Measurements from ENCODE around the gene SH3PXD2A. TPM values are rescaled to one million over a fixed set of nuclear protein-coding genes. Genes with fewer than 3 reads are reported as not detected.
A peak's percentile ranks its signal among the peaks of the same experiment; 100 is the strongest.

Gene SH3PXD2A
- total and polyA plus RNA-seq, 7 donors, result 3.0 to 57.7 (median 10.6) TPM

GRCh38 chr10:103737735-103738367, 117.5 kb downstream of the SH3PXD2A start:
- Histone ChIP-seq H3K9me3 (no peaks in the 10 kb centered on the region), H3K4me1 (peaks cover 35% of the 10 kb centered on the region), H3K36me3 (ENCODE audit: insufficient read depth in 1 of 2, low read depth in 1 of 2) (peaks cover 0 to 4% of the 10 kb centered on the region in 2 donors), H3K27me3 (ENCODE audit: insufficient read depth in 3 of 3, low read length in 2 of 3) (no peaks in the 10 kb centered on the region), H3K4me3 (no peak overlapping the region), H3K27ac (no peak overlapping the region)
- ATAC-seq (no peak), DNase-seq (peak in 1 of 2 donors; percentile 42)
- intact Hi-C loops (cut with DNase I), result no loop called here
- TF ChIP-seq CTCF (IDR thresholded peaks at IDR 0.05), result no peak
- 92 to 95% (median 94%) methylated on average over 14 of the region's 14 CpGs for WGBS, 3 donors

- no peak for ATAC-seq
- Histone ChIP-seq H3K4me1 (peaks cover 29% of the 10 kb centered on the region), H3K27me3 (ENCODE audit: insufficient read depth in 3 of 3, low read length in 2 of 3) (no peaks in the 10 kb centered on the region)
Measured at GRCh38 chr10:103736763-103737162, 118.6 kb downstream of the SH3PXD2A start.

GRCh38 chr10:103736044-103736443, 119.3 kb downstream of the SH3PXD2A start:
- H3K36me3 ChIP-seq (ENCODE audit: insufficient read depth in 1 of 2, low read depth in 1 of 2), result peaks cover 0 to 4% of the 10 kb centered on the region in 2 donors
- no peaks in the 10 kb centered on the region for H3K27me3 ChIP-seq (ENCODE audit: insufficient read depth in 3 of 3, low read length in 2 of 3)
- H3K4me1 ChIP-seq, result peaks cover 22% of the 10 kb centered on the region
- H3K9me3 ChIP-seq, result no peaks in the 10 kb centered on the region
- H3K27ac ChIP-seq, result no peak overlapping the region
- DNase-seq, result peak in 1 of 2 donors; percentile 23
- no peak for ATAC-seq
- WGBS, 3 donors, result 92 to 96% (median 94%) methylated on average over 8 of the region's 8 CpGs
- no peak overlapping the region for H3K4me3 ChIP-seq
- intact Hi-C loops (cut with DNase I), result no loop called here
- TF ChIP-seq CTCF (IDR thresholded peaks at IDR 0.05), result no peak

More at GRCh38 chr10:103736763-103737162, 118.6 kb downstream of the SH3PXD2A start:
- intact Hi-C loops (cut with DNase I), result no loop called here
- Histone ChIP-seq H3K4me3 (no peak overlapping the region), H3K9me3 (no peaks in the 10 kb centered on the region), H3K36me3 (ENCODE audit: insufficient read depth in 1 of 2, low read depth in 1 of 2) (peaks cover 0 to 4% of the 10 kb centered on the region in 2 donors), H3K27ac (no peak overlapping the region)
- DNase-seq, result peak in 1 of 2 donors; percentile 4
- 68 to 86% (median 73%) methylated on average over 3 of the region's 3 CpGs for WGBS, 3 donors
- no peak for TF ChIP-seq CTCF (IDR thresholded peaks at IDR 0.05)

GRCh38 chr10:103734731-103735130, 120.6 kb downstream of the SH3PXD2A start:
- Histone ChIP-seq H3K27me3 (ENCODE audit: insufficient read depth in 3 of 3, low read length in 2 of 3) (no peaks in the 10 kb centered on the region), H3K9me3 (no peaks in the 10 kb centered on the region), H3K36me3 (ENCODE audit: insufficient read depth in 1 of 2, low read depth in 1 of 2) (peaks cover 0 to 4% of the 10 kb centered on the region in 2 donors), H3K4me1 (peaks cover 9% of the 10 kb centered on the region), H3K4me3 (no peak overlapping the region), H3K27ac (no peak overlapping the region)
- WGBS, 3 donors, result 77 to 83% (median 82%) methylated on average over 4 of the region's 4 CpGs
- intact Hi-C loops (cut with DNase I), result no loop called here
- DNase-seq (no peak), ATAC-seq (no peak)
- no peak for TF ChIP-seq CTCF (IDR thresholded peaks at IDR 0.05)

- 78 to 91% (median 82%) methylated on average over 6 of the region's 6 CpGs for WGBS, 3 donors
- intact Hi-C loops (cut with DNase I), result no loop called here
- H3K4me3 ChIP-seq, result no peak overlapping the region
- H3K9me3 ChIP-seq, result no peaks in the 10 kb centered on the region
- no peak for TF ChIP-seq CTCF (IDR thresholded peaks at IDR 0.05)
- DNase-seq, result no peak
- H3K4me1 ChIP-seq, result no peaks in the 10 kb centered on the region
- ATAC-seq, result no peak
- peaks cover 0 to 4% of the 10 kb centered on the region in 2 donors for H3K36me3 ChIP-seq (ENCODE audit: insufficient read depth in 1 of 2, low read depth in 1 of 2)
- no peaks in the 10 kb centered on the region for H3K27me3 ChIP-seq (ENCODE audit: insufficient read depth in 3 of 3, low read length in 2 of 3)
- H3K27ac ChIP-seq, result no peak overlapping the region
Measured at GRCh38 chr10:103733045-103733419, 122.3 kb downstream of the SH3PXD2A start.
